SK-N-MC (cell line): ENCODE data around the gene DDX56.

Source experiments
- EZH2 ChIP-seq: fragments of 200-600 bp; sonication (generic); IDR thresholded peaks from one replicate; pipeline ENCODE4 v1.6.1; 2017; ENCODE audit warnings: antibody characterized with exemption
- POLR2AphosphoS5 ChIP-seq: IDR thresholded peaks from 2 replicates; pipeline ENCODE4 v1.6.1; 2012; ENCODE audit warnings: mild to moderate bottlenecking, low read depth, low read length, borderline replicate concordance

- TF ChIP-seq EZH2 (no peak), POLR2AphosphoS5 (no peak)
Observed at GRCh38 chr7:44602576-44602910, 28.8 kb upstream of the DDX56 start.
